ENCODE data around the gene CD2. TPM values are rescaled to one million over a fixed set of nuclear protein-coding genes. Genes with fewer than 3 reads are reported as not detected.

CD2 gene, protein sequence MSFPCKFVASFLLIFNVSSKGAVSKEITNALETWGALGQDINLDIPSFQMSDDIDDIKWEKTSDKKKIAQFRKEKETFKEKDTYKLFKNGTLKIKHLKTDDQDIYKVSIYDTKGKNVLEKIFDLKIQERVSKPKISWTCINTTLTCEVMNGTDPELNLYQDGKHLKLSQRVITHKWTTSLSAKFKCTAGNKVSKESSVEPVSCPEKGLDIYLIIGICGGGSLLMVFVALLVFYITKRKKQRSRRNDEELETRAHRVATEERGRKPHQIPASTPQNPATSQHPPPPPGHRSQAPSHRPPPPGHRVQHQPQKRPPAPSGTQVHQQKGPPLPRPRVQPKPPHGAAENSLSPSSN
- total RNA-seq (2021; fragmentation: NEBNext Ultra II Directional; extraction: Animal tissue kit (Norgen Biotek cat#: 25700)) (not detected in 2 replicates), polyA plus RNA-seq (2011; rRNA removed) (not detected in 2 replicates), polyA minus RNA-seq (2011; rRNA and poly(A)+ RNA removed) (not detected in 2 replicates)
- not detected for polyA plus RNA-seq (2011; cell fraction: cytosol; rRNA removed)
- polyA plus RNA-seq (2011; cell fraction: nucleus; rRNA removed) = not detected
- not detected in 4 replicates for polyA plus RNA-seq (2012, experiment 1 of 2)
- polyA plus RNA-seq (2012, experiment 2 of 2) = not detected
- not detected for polyA plus RNA-seq (2013, experiment 1 of 2)
- not detected for polyA plus RNA-seq (2013, experiment 2 of 2)
- polyA minus RNA-seq (2011; cell fraction: cytosol; rRNA and poly(A)+ RNA removed) = not detected
- polyA minus RNA-seq (2011; cell fraction: nucleus; rRNA and poly(A)+ RNA removed) = not detected
- long read RNA-seq, experiment 1 = 0 reads
- long read RNA-seq, experiment 2 = 0 reads

- Histone ChIP-seq H3K27me3 (replicated peaks in 1 of 4; ENCODE audit: control insufficient read depth in 3 of 4, extremely low read depth in 1 of 4, insufficient read depth in 3 of 4, low read length in 3 of 4) (no peaks in the 10 kb centered on the region), H3K4ac (replicated peaks; ENCODE audit: insufficient read length, low read depth, low read length) (no peak within 1 kb of the TSS), H3K23me2 (ENCODE audit: low read depth, low read length) (no peaks in the 10 kb centered on the region), H4K20me1 (replicated peaks in 1 of 2; ENCODE audit: control insufficient read depth in 1 of 2, insufficient read depth in 2 of 2, low read length in 2 of 2) (no peaks in the 10 kb centered on the region), H3K9ac (replicated peaks in 1 of 4; ENCODE audit: extremely low read depth in 1 of 4, low read depth in 3 of 4, low read length in 3 of 4) (no peak within 1 kb of the TSS), H3K9me3 (ENCODE audit: insufficient read depth in 2 of 2, low read depth in 1 of 2, low read length in 1 of 2) (no peaks in the 10 kb centered on the region), H2BK120ac (replicated peaks; ENCODE audit: low read depth, low read length) (no peak within 1 kb of the TSS), H2BK12ac (ENCODE audit: low read depth, low read length) (no peak within 1 kb of the TSS), H2AFZ (ENCODE audit: low read length) (no peak within 1 kb of the TSS; the same call in 1 of the 2 replicates), H2BK15ac (ENCODE audit: low read length) (no peak within 1 kb of the TSS), H3K4me3 (ENCODE audit: extremely low read depth in 1 of 4, insufficient read depth in 2 of 4, low read depth in 3 of 4, low read length in 4 of 4) (no peak within 1 kb of the TSS), H3K56ac (replicated peaks; ENCODE audit: insufficient read length, low read depth, low read length) (no peak within 1 kb of the TSS), H4K5ac (ENCODE audit: insufficient read length, low read depth, low read length) (no peak within 1 kb of the TSS), H2BK5ac (ENCODE audit: low read depth, low read length) (no peak within 1 kb of the TSS), H2BK20ac (ENCODE audit: low read length) (no peak within 1 kb of the TSS), H3K36me3 (ENCODE audit: control insufficient read depth in 2 of 4, insufficient read depth in 4 of 4, low read length in 3 of 4) (no peaks in the 10 kb centered on the region), H2AK5ac (ENCODE audit: low read depth, low read length) (no peak within 1 kb of the TSS), H3K4me1 (replicated peaks in 1 of 4; ENCODE audit: control insufficient read depth in 3 of 4, insufficient read depth in 4 of 4, low read length in 3 of 4) (no peaks in the 10 kb centered on the region), H3K23ac (ENCODE audit: insufficient read length) (no peak within 1 kb of the TSS), H3K18ac (ENCODE audit: extremely low read depth, low read length) (no peak within 1 kb of the TSS), H3K27ac (ENCODE audit: low read depth, low read length) (no peak within 1 kb of the TSS), H3K14ac (ENCODE audit: insufficient read length) (no peak within 1 kb of the TSS), H3K79me1 (ENCODE audit: low read depth, low read length) (no peaks in the 10 kb centered on the region), H4K8ac (ENCODE audit: extremely low read depth, insufficient read depth, low read length) (no peak within 1 kb of the TSS), H4K91ac (replicated peaks; ENCODE audit: insufficient read length, low read length) (no peak within 1 kb of the TSS), H3K79me2 (ENCODE audit: control insufficient read depth in 1 of 2, insufficient read depth in 2 of 2, low read length in 2 of 2) (no peaks in the 10 kb centered on the region), H3K4me2 (ENCODE audit: insufficient read depth in 1 of 2, low read depth in 2 of 2, low read length in 2 of 2) (no peak within 1 kb of the TSS)
- DNase-seq (ENCODE audit: low read depth in 1 of 2, low spot score in 2 of 2) (no peak), FAIRE-seq (no peak)
- WGBS, 2 experiments (ENCODE audit: extremely low coverage in 1 of 2, insufficient coverage in 1 of 2, insufficient read length in 1 of 2, insufficient replicate concordance in 2 of 2, low coverage in 1 of 2, low lambda C conversion rate in 2 of 2, missing lambda C conversion rate in 1 of 2) = 93% methylated on average over 7 of the region's 7 CpGs; no CpG with 5 or more reads in 1 of the 2 experiments
- ChIA-PET CTCF (ENCODE audit: partially characterized antibody) (interaction anchor here (1.1 to 2.7 kb wide), 4 partner anchors 9 to 31 kb away, joined by 3 to 18 read pairs (median 4); no protein-coding TSS in a partner anchor), POLR2A (ENCODE audit: partially characterized antibody) (no interaction called here)
- TF ChIP-seq CEBPB (IDR thresholded peaks at IDR 0.05; ENCODE audit: low read depth, low read length) = no peak
- no peak for TF ChIP-seq HDAC2 (IDR thresholded peaks at IDR 0.05; ENCODE audit: borderline replicate concordance in 1 of 2, low read depth in 2 of 2, low read length in 2 of 2)
- no peak for TF ChIP-seq GTF2F1 (IDR thresholded peaks at IDR 0.05; ENCODE audit: borderline replicate concordance, low read depth, low read length)
- no peak for TF ChIP-seq NANOG (IDR thresholded peaks at IDR 0.05; ENCODE audit: insufficient read depth, low read depth, low read length, poor library complexity, severe bottlenecking)
These were observed at the start of gene CD2 for GRCh38 chr1:116754198-116754977. TSS of gene CD2 (plus strand) at chr1:116754430. CDS start at chr1:116754493, 63 bp downstream.

Data from H1 (cell line).